ENCODE data around the gene ZNF317.
A peak's percentile ranks its signal among the peaks of the same experiment; 100 is the strongest.

Gene ZNF317

GRCh38 chr19:9140159-9140874, at the start of gene ZNF317:
TSS of gene ZNF317 (plus strand) at chr19:9140397. CDS start at chr19:9156017, 15,620 bp downstream.
- Histone ChIP-seq H3K27ac (peak within 1 kb of the TSS; percentile 76), H3K36me3 (no peaks in the 10 kb centered on the region), H3K27me3 (no peaks in the 10 kb centered on the region), H3K9me3 (peaks cover 6% of the 10 kb centered on the region), H3K4me1 (ENCODE audit: control insufficient read depth in 1 of 2, insufficient read depth in 1 of 2, low read depth in 1 of 2, low read length in 1 of 2) (peaks cover 20 to 24% of the 10 kb centered on the region in 2 experiments), H3K4me3 (ENCODE audit: low read depth in 1 of 2, low read length in 1 of 2) (peak within 1 kb of the TSS; percentile 92 to 97)
- peak; percentile 25 for TF ChIP-seq CTCF (IDR thresholded peaks at IDR 0.05)

DNA sequence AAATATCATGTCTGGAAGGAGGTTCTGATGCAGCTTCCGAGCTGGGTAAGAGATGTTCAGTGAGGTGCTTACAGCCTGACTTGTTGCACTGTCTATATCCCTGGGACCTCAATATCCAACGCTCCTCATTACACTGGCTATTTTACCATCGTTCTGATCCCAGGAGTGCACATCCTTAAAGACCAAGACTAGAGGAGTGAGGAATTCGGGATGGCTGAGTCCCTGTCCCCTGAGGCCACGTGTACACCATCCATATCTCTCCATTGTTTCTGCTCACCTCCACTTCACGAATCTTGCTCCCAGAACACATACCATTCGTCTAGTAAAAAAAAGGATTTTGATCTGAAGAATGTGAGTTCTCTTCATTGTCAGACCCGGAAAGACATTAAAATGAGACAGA, 32.8 kb upstream of the ZNF317 start, which contains the start of gene OR7G2:
Gene OR7G2, minus strand, starts transcription at position 101 of the 400 bp plus-strand sequence. CDS start 4,232 bp downstream, outside the sequence.
- no peak for TF ChIP-seq CTCF (IDR thresholded peaks at IDR 0.05)
- Histone ChIP-seq H3K4me3 (ENCODE audit: low read depth in 1 of 2, low read length in 1 of 2) (no peak within 1 kb of the TSS), H3K36me3 (no peaks in the 10 kb centered on the region)

DNA sequence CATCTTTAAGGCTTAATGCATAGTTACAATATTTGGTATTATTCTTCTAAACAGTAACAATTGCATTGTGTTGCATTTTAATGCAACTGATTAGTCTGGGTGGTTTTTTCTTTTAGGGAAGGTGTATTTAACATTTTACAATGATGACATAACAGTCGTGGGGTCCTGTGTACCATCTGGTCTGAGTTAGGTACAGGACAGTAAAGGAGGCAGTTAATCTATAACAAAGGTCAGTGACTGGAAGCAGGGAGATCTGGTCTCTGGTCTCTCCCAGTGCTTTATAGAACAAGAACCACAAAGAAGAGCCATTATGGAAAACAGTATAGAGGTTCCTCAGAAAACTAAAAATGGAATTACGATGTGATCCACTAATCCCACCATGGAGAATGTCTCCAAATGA, 30.2 kb upstream of the ZNF317 start:
- H3K36me3 ChIP-seq = no peaks in the 10 kb centered on the region
- H3K4me1 ChIP-seq (ENCODE audit: control insufficient read depth in 1 of 2, insufficient read depth in 1 of 2, low read depth in 1 of 2, low read length in 1 of 2) = no peaks in the 10 kb centered on the region
- TF ChIP-seq CTCF (IDR thresholded peaks at IDR 0.05) = no peak
- no peak overlapping the region for H3K4me3 ChIP-seq (ENCODE audit: low read depth in 1 of 2, low read length in 1 of 2)
- peaks cover 8% of the 10 kb centered on the region for H3K27me3 ChIP-seq
- no peaks in the 10 kb centered on the region for H3K9me3 ChIP-seq
- H3K27ac ChIP-seq = no peak overlapping the region

More for the DNA sequence above, 32.8 kb upstream of the ZNF317 start, which contains the start of gene OR7G2:
- no peak within 1 kb of the TSS for H3K27ac ChIP-seq
- peaks cover 8% of the 10 kb centered on the region for H3K27me3 ChIP-seq
- no peaks in the 10 kb centered on the region for H3K4me1 ChIP-seq (ENCODE audit: control insufficient read depth in 1 of 2, insufficient read depth in 1 of 2, low read depth in 1 of 2, low read length in 1 of 2)
- H3K9me3 ChIP-seq = no peaks in the 10 kb centered on the region

GRCh38 chr19:9115307-9115813, 24.8 kb upstream of the ZNF317 start, which contains the start of gene OR7G1:
TSS of gene OR7G1 (minus strand) at chr19:9115763. CDS start at chr19:9115763, 0 bp downstream.
- Histone ChIP-seq H3K27me3 (peaks cover 23% of the 10 kb centered on the region), H3K36me3 (no peaks in the 10 kb centered on the region), H3K27ac (no peak within 1 kb of the TSS), H3K4me3 (ENCODE audit: low read depth in 1 of 2, low read length in 1 of 2) (no peak within 1 kb of the TSS), H3K9me3 (no peaks in the 10 kb centered on the region), H3K4me1 (ENCODE audit: control insufficient read depth in 1 of 2, insufficient read depth in 1 of 2, low read depth in 1 of 2, low read length in 1 of 2) (no peaks in the 10 kb centered on the region)
- no peak for TF ChIP-seq CTCF (IDR thresholded peaks at IDR 0.05)

DNA sequence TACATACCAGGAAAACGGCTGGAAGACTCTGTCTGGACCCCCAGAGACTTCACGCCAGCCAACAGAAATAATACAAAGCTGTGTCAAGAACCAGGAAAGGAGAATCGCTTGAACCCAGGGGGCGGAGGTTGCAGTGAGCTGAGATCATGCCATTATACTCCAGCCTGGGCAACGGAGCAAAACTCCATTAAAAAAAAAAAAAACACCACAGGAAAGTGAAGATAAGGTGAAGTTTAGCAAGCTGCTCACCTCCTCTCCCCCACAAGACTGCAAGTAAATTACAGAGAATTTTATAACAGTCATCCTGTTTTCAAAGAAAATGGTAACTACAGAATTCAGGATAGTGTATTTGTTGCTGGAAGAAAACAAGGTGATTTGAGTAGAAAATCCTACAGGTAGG, 23.6 kb upstream of the ZNF317 start:
- H3K9me3 ChIP-seq = no peaks in the 10 kb centered on the region
- H3K4me3 ChIP-seq (ENCODE audit: low read depth in 1 of 2, low read length in 1 of 2) = no peak overlapping the region
- H3K36me3 ChIP-seq = no peaks in the 10 kb centered on the region
- TF ChIP-seq CTCF (IDR thresholded peaks at IDR 0.05) = no peak
- H3K27ac ChIP-seq = no peak overlapping the region
- H3K4me1 ChIP-seq (ENCODE audit: control insufficient read depth in 1 of 2, insufficient read depth in 1 of 2, low read depth in 1 of 2, low read length in 1 of 2) = no peaks in the 10 kb centered on the region
- peaks cover 23% of the 10 kb centered on the region for H3K27me3 ChIP-seq
